Adrenal gland (tissue), 12 donors: ENCODE data around the gene SIRPB1. TPM values are rescaled to one million over a fixed set of nuclear protein-coding genes. Genes with fewer than 3 reads are reported as not detected.

ENCODE experiments used
- DNase-seq, 7 donors: peaks; one replicate each; pipeline ENCODE4 v3.0.0-alpha.2; 2019 to 2020
- H3K27ac ChIP-seq, 5 donors: fragments of 200-600 bp; sonication (generic) in 4 of 5; 1 replicate in 3 of 5; 2 replicates in 2 of 5; pipeline versions ENCODE4 v1.5.1 to v1.8.0; 2016 to 2020; ENCODE audit warnings: mild to moderate bottlenecking in 1 of 5
- H3K27me3 ChIP-seq: fragments of 200-600 bp; 2 replicates; pipeline ENCODE4 v1.8.0; 2021
- H3K36me3 ChIP-seq, 2 donors: fragments of 200-600 bp; replicated peaks in 1 of 2; 1 replicate in 1 of 2; 2 replicates in 1 of 2; pipeline versions ENCODE4 v1.5.1 to v1.8.0; 2018 to 2022
- H3K4me1 ChIP-seq, 2 donors: fragments of 200-600 bp; replicated peaks in 1 of 2; 1 replicate in 1 of 2; 2 replicates in 1 of 2; pipeline versions ENCODE4 v1.5.1 to v1.8.0; 2018 to 2021
- H3K4me3 ChIP-seq, 4 donors: fragments of 200-600 bp; sonication (generic) in 3 of 4; one replicate each; pipeline ENCODE4 v1.5.1; 2016 to 2018
- H3K9me3 ChIP-seq, 3 donors: fragments of 200-600 bp; sonication (generic) in 1 of 3; replicated peaks in 1 of 3; 1 replicate in 2 of 3; 2 replicates in 1 of 3; pipeline versions ENCODE4 v1.5.1 to v1.8.0; 2016 to 2021
- POLR2A ChIP-seq, 2 donors: fragments of 450-650 bp; IDR thresholded peaks; one replicate each; pipeline ENCODE4 v1.6.1; 2017; ENCODE audit warnings: antibody characterized with exemption in 2 of 2, mild to moderate bottlenecking in 2 of 2, moderate library complexity in 1 of 2
- WGBS, 4 donors: extraction: QIAGEN DNeasy Blood & Tissue Kit in 2 of 4; methylation state at CpG; one replicate each; pipeline versions ENCODE4 v1.1.5 to v1.1.7; 2013 to 2017; 5-methylcytosine and 5-hydroxymethylcytosine counted together
- intact Hi-C, 2 donors: fragments of 100-400 bp; cut with DNase I; formaldehyde crosslinking; loops; one replicate each; pipeline versions ENCODE4 v1.14.1 to v1.15.0; 2022 to 2023
- polyA plus RNA-seq, 3 donors: library from polyadenylated mRNA; stranded (reverse); fragments of 200-250 nt in 2 of 3; fragments of 350-450 nt in 1 of 3; fragmentation: Illumina TruSeq in 1 of 3; extraction: RNeasy Lipid Tissue Mini Kit (QIAGEN cat#74804) in 1 of 3; gene quantifications; one replicate each; pipeline ENCODE4 v1.2.3, GENCODE V29; 2013 to 2014
- total RNA-seq, 9 donors: library from RNA; depleted of rRNA in 4 of 9; stranded (reverse); fragments of >200 nt in 4 of 9; fragments of 120-200 nt in 1 of 9; fragmentation: NEBNext Ultra II Directional in 1 of 9; extraction: Animal tissue kit (Norgen Biotek cat#: 25700) in 1 of 9; gene quantifications; one replicate each; pipeline versions ENCODE4 v1.1.0 to v1.2.4, GENCODE V29; 2013 to 2023
- TF ChIP-seq, protein P1 (sequence below), 6 experiments: fragments of 450-650 bp in 4 of 6; fragments of 200-600 bp in 2 of 6; sonication (generic) in 1 of 6; IDR thresholded peaks; 1 replicate in 5 of 6; 2 replicates in 1 of 6; pipeline versions ENCODE4 v1.5.1 to v1.8.0; 2016 to 2021; ENCODE audit warnings: antibody characterized with exemption in 6 of 6, mild to moderate bottlenecking in 2 of 6, moderate library complexity in 1 of 6
- donor health status: healthy with polysubstance abuse.
- donor health status: Bipolar disorder and iron deficiency.
- donor health status: DM: yes; HTN: yes; CAD: no.
- donor health status: DM: no; HTN: no; CAD: no.
- donor health status: DM: no; HTN: no; CAD: no.
- donor health status: DM: yes; HTN: yes; CAD: no.

SIRPB1 gene
- total and polyA plus RNA-seq, 12 donors = 0.49 to 15.1 (median 3.9) TPM

DNA sequence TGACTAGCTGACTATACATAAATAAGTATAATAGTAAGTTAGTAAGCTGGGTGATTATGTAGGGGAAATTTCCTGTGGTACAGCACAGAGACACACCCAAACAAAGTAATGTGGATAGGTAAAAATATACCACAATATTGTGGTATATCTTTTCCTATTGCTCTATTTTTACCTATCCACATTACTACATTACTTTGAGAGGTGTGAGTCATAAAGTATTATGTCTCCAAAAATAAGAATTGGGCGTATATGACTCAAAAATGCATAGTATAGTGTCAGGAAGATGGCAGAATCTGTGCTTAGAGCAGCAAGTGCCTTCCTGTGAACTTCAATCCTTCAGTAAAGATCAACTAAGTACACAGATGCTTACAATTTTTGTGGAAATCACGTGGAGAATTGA lies 40.4 kb upstream of the SIRPB1 start:
- intact Hi-C loops = no loop called here
- H3K4me3 ChIP-seq = no peak overlapping the region
- H3K27me3 ChIP-seq = peaks cover 18% of the 10 kb centered on the region
- no peak for TF ChIP-seq POLR2A (IDR thresholded peaks at IDR 0.05)
- TF ChIP-seq, protein P1, sequence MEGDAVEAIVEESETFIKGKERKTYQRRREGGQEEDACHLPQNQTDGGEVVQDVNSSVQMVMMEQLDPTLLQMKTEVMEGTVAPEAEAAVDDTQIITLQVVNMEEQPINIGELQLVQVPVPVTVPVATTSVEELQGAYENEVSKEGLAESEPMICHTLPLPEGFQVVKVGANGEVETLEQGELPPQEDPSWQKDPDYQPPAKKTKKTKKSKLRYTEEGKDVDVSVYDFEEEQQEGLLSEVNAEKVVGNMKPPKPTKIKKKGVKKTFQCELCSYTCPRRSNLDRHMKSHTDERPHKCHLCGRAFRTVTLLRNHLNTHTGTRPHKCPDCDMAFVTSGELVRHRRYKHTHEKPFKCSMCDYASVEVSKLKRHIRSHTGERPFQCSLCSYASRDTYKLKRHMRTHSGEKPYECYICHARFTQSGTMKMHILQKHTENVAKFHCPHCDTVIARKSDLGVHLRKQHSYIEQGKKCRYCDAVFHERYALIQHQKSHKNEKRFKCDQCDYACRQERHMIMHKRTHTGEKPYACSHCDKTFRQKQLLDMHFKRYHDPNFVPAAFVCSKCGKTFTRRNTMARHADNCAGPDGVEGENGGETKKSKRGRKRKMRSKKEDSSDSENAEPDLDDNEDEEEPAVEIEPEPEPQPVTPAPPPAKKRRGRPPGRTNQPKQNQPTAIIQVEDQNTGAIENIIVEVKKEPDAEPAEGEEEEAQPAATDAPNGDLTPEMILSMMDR (IDR thresholded peaks at IDR 0.05) = no peak
- H3K36me3 ChIP-seq = no peaks in the 10 kb centered on the region
- no peaks in the 10 kb centered on the region for H3K9me3 ChIP-seq
- no peak for DNase-seq
- no peak overlapping the region for H3K27ac ChIP-seq
- H3K4me1 ChIP-seq = no peaks in the 10 kb centered on the region
- 25 to 36% (median 30%) methylated on average over 2 of the region's 2 CpGs for WGBS, 4 donors

DNA sequence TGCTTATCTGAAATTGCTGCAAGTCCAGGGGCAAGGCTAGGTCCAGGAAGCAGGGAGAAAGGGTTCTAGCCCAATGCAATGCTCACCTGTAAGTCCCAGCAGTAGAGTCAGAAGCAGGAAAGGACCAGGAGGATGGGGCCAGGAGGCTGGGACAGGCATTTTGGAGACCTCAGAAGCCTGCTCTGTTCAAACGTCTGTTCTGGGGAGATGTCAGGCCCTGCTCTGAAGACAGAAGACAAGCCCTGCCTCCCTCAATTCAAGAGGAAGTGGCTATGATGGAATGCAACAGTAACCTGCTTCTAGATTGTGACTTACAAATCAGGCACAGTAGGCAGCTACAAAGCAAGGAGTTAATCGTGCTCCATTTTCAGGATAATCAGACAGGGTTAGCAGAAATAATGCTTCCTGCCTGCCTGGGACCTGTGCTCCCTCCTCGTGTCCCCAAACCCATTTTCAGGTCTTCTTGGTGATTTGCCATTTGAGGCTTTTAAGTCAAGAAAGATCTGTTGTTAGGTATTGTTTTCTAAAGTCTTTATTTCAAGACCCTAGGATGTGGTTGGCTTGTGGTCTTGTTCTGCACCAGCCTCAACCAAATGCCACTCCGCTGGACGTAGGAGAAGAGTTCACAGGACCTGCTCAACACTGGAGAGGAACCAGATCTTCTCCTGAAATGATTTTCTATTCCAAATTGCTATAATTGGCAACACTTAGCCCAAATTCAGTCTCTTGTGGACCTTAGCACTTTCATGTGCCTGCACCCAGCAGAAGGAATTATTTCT lies 37.9 kb upstream of the SIRPB1 start, which contains the start of gene SIRPG:
Gene SIRPG (minus strand): TSS at position 224 of the 779 bp plus-strand sequence. CDS start 65 bp downstream, at position 159.
- no peak within 1 kb of the TSS for H3K4me3 ChIP-seq
- no peaks in the 10 kb centered on the region for H3K36me3 ChIP-seq
- no peaks in the 10 kb centered on the region for H3K4me1 ChIP-seq
- WGBS, 4 donors = 56 to 79% (median 65%) methylated on average over 4 to 5 of the region's 5 CpGs
- no peak for TF ChIP-seq POLR2A (IDR thresholded peaks at IDR 0.05)
- TF ChIP-seq, protein P1 (IDR thresholded peaks at IDR 0.05) = no peak
- no peak for DNase-seq
- peaks cover 18% of the 10 kb centered on the region for H3K27me3 ChIP-seq
- no peak within 1 kb of the TSS for H3K27ac ChIP-seq
- intact Hi-C loops = no loop called here
- H3K9me3 ChIP-seq = no peaks in the 10 kb centered on the region

DNA sequence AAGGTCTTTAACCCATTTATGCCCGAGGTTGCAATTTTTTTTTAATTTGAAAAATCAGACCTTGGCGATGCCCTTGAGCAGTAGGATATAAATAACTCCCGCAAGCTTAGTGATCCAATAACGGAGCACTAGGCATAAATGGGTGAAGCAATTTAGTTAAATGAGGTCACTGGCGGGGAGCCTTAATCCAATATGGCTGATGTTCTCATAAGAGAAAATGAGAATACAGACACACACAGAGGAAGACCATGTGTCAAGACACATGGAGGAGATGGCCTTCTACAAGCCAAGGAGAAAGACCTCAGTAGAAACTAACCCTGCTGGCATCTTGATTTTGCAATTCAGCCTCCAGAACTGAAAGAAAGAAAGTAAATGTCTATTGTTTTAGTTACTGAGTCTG lies 37.0 kb upstream of the SIRPB1 start:
- H3K4me3 ChIP-seq = no peak overlapping the region
- H3K9me3 ChIP-seq = no peaks in the 10 kb centered on the region
- 52 to 68% (median 58%) methylated on average over 5 of the region's 5 CpGs for WGBS, 4 donors
- H3K36me3 ChIP-seq = no peaks in the 10 kb centered on the region
- H3K27ac ChIP-seq = no peak overlapping the region
- H3K27me3 ChIP-seq = peaks cover 18% of the 10 kb centered on the region
- H3K4me1 ChIP-seq = no peaks in the 10 kb centered on the region
- intact Hi-C loops = no loop called here
- DNase-seq = no peak
- no peak for TF ChIP-seq POLR2A (IDR thresholded peaks at IDR 0.05)
- TF ChIP-seq, protein P1 (IDR thresholded peaks at IDR 0.05) = no peak

DNA sequence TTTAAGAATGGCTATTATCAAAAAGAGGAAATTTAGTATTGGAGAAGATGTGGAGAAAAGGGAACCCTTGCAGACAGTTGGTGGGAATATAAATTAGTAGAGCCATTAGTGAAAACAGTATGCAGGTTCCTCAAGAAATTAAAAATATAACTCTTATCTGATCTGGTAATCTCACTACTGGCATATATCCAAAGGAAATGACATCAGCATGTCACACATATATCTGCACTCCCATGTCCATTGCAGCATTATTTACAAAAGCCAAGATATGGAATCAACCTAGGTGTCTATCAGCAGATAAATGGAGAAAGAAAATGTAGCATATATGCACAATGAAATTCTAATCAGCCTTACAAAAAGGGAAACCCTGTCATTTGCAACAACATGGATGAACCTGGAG lies 35.2 kb upstream of the SIRPB1 start:
- no peak for DNase-seq
- H3K4me3 ChIP-seq = no peak overlapping the region

More for the DNA sequence above, 35.2 kb upstream of the SIRPB1 start:
- intact Hi-C loops = no loop called here
- Histone ChIP-seq H3K4me1 (no peaks in the 10 kb centered on the region), H3K36me3 (no peaks in the 10 kb centered on the region), H3K27ac (no peak overlapping the region), H3K9me3 (no peaks in the 10 kb centered on the region), H3K27me3 (peaks cover 9% of the 10 kb centered on the region)
- TF ChIP-seq POLR2A (IDR thresholded peaks at IDR 0.05) = no peak
- TF ChIP-seq, protein P1 (IDR thresholded peaks at IDR 0.05) = no peak
